ENCODE measurements around the gene C11orf68. TPM values are rescaled to one million over a fixed set of nuclear protein-coding genes. Genes with fewer than 3 reads are reported as not detected.
A peak's percentile ranks its signal among the peaks of the same experiment; 100 is the strongest.

The C11orf68 gene
- total and polyA plus RNA-seq, 8 donors: 3.1 to 31.3 (median 13.7) TPM

- WGBS, 5 donors: 59 to 90% (median 65%) methylated on average over 5 to 7 of the region's 7 CpGs
- H3K27me3 ChIP-seq: no peaks in the 10 kb centered on the region
- no peak overlapping the region for H3K4me3 ChIP-seq
- no peak overlapping the region for H3K27ac ChIP-seq
- DNase-seq: no peak
- H3K9me3 ChIP-seq: no peaks in the 10 kb centered on the region
- intact Hi-C loops (cut with DNase I; ENCODE audit: low total_unique reads): loop anchor here (5.0 kb wide), 1 partner anchor 81 kb away; the partner anchor contains the start of gene SART1
- no peak for TF ChIP-seq EP300 (IDR thresholded peaks at IDR 0.05)
- no peak for TF ChIP-seq POLR2AphosphoS5 (IDR thresholded peaks at IDR 0.05)
- TF ChIP-seq, protein P1, sequence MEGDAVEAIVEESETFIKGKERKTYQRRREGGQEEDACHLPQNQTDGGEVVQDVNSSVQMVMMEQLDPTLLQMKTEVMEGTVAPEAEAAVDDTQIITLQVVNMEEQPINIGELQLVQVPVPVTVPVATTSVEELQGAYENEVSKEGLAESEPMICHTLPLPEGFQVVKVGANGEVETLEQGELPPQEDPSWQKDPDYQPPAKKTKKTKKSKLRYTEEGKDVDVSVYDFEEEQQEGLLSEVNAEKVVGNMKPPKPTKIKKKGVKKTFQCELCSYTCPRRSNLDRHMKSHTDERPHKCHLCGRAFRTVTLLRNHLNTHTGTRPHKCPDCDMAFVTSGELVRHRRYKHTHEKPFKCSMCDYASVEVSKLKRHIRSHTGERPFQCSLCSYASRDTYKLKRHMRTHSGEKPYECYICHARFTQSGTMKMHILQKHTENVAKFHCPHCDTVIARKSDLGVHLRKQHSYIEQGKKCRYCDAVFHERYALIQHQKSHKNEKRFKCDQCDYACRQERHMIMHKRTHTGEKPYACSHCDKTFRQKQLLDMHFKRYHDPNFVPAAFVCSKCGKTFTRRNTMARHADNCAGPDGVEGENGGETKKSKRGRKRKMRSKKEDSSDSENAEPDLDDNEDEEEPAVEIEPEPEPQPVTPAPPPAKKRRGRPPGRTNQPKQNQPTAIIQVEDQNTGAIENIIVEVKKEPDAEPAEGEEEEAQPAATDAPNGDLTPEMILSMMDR (IDR thresholded peaks at IDR 0.05): no peak
- no peak for TF ChIP-seq POLR2A (IDR thresholded peaks at IDR 0.05)
- peaks cover 20 to 46% (median 35%) of the 10 kb centered on the region in 4 donors for H3K36me3 ChIP-seq
- H3K4me1 ChIP-seq: peaks cover 7 to 20% (median 15%) of the 10 kb centered on the region in 4 donors
Measured at GRCh38 chr11:65880844-65881421, 37.9 kb downstream of the C11orf68 start.

DNA sequence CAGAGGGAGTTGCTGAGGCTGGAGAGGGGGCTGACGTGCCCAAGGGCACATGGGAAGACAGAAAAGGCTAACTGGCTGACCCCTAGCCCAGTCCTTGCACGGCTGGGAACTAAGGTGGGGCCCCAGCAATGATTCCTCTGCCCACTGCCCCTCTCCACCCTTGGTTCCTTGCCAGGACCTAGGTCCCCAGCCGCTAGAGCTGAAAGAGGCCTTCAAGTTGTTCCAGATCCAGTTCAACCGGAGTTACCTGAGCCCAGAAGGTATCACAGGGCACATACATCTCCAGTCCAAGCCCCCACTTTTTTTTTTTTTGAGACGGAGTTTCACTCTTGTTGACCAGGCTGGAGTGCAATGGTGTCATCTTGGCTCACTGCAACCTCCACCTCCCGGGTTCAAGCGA is 38.8 kb downstream of the C11orf68 start:
- WGBS, 5 donors: 42 to 71% (median 57%) methylated on average over 6 to 7 of the region's 7 CpGs
- TF ChIP-seq POLR2AphosphoS5 (IDR thresholded peaks at IDR 0.05) (no peak), POLR2A (IDR thresholded peaks at IDR 0.05) (no peak), EP300 (IDR thresholded peaks at IDR 0.05) (no peak)
- TF ChIP-seq, protein P1 (IDR thresholded peaks at IDR 0.05): no peak
- Histone ChIP-seq H3K36me3 (peaks cover 15 to 37% (median 27%) of the 10 kb centered on the region in 4 donors), H3K4me3 (peak overlapping the region in 2 of 4 donors; percentile 15 to 16), H3K27me3 (no peaks in the 10 kb centered on the region), H3K27ac (peak overlapping the region in 1 of 5 donors; percentile 53), H3K9me3 (no peaks in the 10 kb centered on the region), H3K4me1 (peaks cover 7 to 11% (median 9%) of the 10 kb centered on the region in 4 donors)
- intact Hi-C loops (cut with DNase I; ENCODE audit: low total_unique reads): loop anchor here (5.0 kb wide), 1 partner anchor 82 kb away; the partner anchor contains the start of gene SART1
- DNase-seq: peak in 1 of 2 donors; percentile 55

DNA sequence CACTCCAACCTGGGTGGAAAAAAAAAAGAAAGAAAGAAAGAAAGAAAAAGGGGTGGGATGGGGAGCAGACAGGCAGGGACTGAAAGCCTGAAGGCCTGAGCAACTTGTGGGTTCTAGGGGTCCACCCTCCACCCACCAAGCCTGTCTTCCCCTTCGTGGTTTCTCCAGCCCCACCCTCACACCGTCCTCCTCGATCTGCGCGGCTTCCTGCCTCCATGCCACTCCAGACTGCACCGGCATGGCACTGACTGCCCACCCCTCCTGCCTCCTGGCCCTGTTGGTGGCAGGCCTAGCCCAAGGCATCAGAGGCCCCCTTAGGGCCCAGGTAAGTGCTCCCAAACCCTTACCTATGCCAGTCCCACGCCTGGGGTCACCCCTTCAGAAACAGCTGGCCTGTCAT is 39.2 kb downstream of the C11orf68 start, which contains the start of gene CTSW:
CTSW (plus strand) TSS at position 221 of the 400 bp plus-strand sequence; CDS start at position 239, 18 bp downstream.
- Histone ChIP-seq H3K9me3 (no peaks in the 10 kb centered on the region), H3K4me1 (peaks cover 3 to 7% (median 4%) of the 10 kb centered on the region in 4 donors), H3K4me3 (peak within 1 kb of the TSS in 2 of 4 donors; percentile 15 to 16), H3K27me3 (no peaks in the 10 kb centered on the region), H3K27ac (peak within 1 kb of the TSS in 1 of 5 donors; percentile 53), H3K36me3 (peaks cover 12 to 33% (median 26%) of the 10 kb centered on the region in 4 donors)
- TF ChIP-seq POLR2AphosphoS5 (IDR thresholded peaks at IDR 0.05) (no peak), POLR2A (IDR thresholded peaks at IDR 0.05) (no peak), EP300 (IDR thresholded peaks at IDR 0.05) (no peak)
- TF ChIP-seq, protein P1 (IDR thresholded peaks at IDR 0.05): no peak
- intact Hi-C loops (cut with DNase I; ENCODE audit: low total_unique reads): loop anchor here (5.0 kb wide), 1 partner anchor 83 kb away; the partner anchor contains the start of gene SART1
- WGBS, 5 donors: 29 to 43% (median 38%) methylated on average over 6 to 7 of the region's 7 CpGs
- DNase-seq: no peak

DNA sequence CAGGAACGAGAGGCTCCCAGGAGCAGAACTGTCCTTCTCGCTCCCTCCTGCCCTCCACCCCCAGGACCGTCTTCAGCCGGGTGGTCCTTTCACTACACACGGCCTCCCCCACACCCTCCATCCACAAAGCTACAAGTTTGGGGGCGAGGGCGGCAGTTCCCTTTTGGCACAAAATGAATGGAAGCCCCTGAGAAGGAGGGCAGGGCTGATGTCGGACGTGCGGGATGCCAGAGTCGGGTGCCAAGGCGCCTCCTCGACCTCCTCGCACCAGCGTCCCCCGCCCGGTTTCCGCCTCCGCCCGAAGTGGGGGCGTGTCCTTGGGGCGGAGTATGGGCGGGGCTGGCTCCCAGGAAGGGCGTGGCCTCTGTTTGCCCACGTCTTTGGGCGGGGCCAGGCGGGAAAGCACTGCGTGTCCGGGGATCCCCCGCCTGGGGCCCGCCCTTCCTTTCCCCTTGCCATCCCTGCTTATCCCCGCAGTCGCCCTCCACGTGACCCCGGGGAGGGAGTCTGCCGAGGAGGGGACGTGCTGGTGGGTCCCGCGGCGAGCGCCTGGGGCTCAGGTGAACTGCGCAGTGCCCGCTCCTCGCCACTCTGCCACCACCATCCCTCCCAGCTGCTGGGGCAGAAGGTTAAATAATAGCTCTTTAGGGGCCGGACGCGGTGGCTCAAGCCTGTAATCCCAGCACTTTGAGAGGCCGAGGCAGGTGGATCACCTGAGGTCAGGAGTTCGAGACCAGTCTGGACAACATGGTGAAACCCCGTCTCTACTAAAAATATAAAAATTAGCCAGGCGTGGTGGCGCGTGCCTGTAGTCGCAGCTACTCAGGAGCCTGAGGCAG is 45.3 kb downstream of the C11orf68 start:
- Histone ChIP-seq H3K9me3 (no peaks in the 10 kb centered on the region), H3K36me3 (peaks cover 0 to 22% (median 12%) of the 10 kb centered on the region in 4 donors), H3K4me3 (peak overlapping the region; percentile 60 to 63 (median 62)), H3K27me3 (no peaks in the 10 kb centered on the region), H3K4me1 (peaks cover 34 to 42% (median 39%) of the 10 kb centered on the region in 4 donors), H3K27ac (peak overlapping the region; percentile 77 to 91 (median 87))
- intact Hi-C loops (cut with DNase I; ENCODE audit: low total_unique reads): no loop called here
- peak; percentile 97 to 98 for DNase-seq
- WGBS, 5 donors: 7 to 13% (median 7%) methylated on average over 29 to 54 of the region's 54 CpGs
- TF ChIP-seq POLR2A (IDR thresholded peaks at IDR 0.05) (no peak), POLR2AphosphoS5 (IDR thresholded peaks at IDR 0.05) (peak; percentile 79 to 96 (median 93)), EP300 (IDR thresholded peaks at IDR 0.05) (peak; percentile 7)
- TF ChIP-seq, protein P1 (IDR thresholded peaks at IDR 0.05): no peak

Data from stomach (tissue), 9 donors.